HG03066 (cell line): ENCODE measurements around the gene UBE2J2.

Experiments
- ATAC-seq: cut with Tn5 transposase; IDR thresholded peaks from one replicate; pipeline ENCODE4 v1.9.1; 2021; ENCODE audit warnings: low read depth; ENCODE audit not compliant: unreplicated experiment

UBE2J2 gene

GRCh38 chr1:1242461-1243265 lies 31.0 kb downstream of the UBE2J2 start:
- ATAC-seq: no peak

GRCh38 chr1:1241588-1242219 lies 31.9 kb downstream of the UBE2J2 start:
- ATAC-seq: no peak

GRCh38 chr1:1240822-1241587 lies 32.6 kb downstream of the UBE2J2 start:
- no peak for ATAC-seq

GRCh38 chr1:1240348-1240732 lies 33.3 kb downstream of the UBE2J2 start:
- no peak for ATAC-seq

- ATAC-seq: no peak
These were observed 33.9 kb downstream of the UBE2J2 start for GRCh38 chr1:1239614-1240347.

- ATAC-seq: no peak
These were observed 34.4 kb downstream of the UBE2J2 start for GRCh38 chr1:1239227-1239613.

GRCh38 chr1:1238702-1239178 lies 34.9 kb downstream of the UBE2J2 start:
- ATAC-seq: no peak

- no peak for ATAC-seq
These were observed 35.6 kb downstream of the UBE2J2 start for GRCh38 chr1:1237874-1238701.

- ATAC-seq: no peak
These were observed 36.4 kb downstream of the UBE2J2 start for GRCh38 chr1:1236945-1237873.

GRCh38 chr1:1236176-1236763 lies 37.4 kb downstream of the UBE2J2 start:
- ATAC-seq: no peak

- ATAC-seq: no peak
These were observed 38.5 kb downstream of the UBE2J2 start for GRCh38 chr1:1235016-1235744.

GRCh38 chr1:1234180-1234808 lies 39.4 kb downstream of the UBE2J2 start:
- ATAC-seq: no peak

- no peak for ATAC-seq
These were observed 40.1 kb downstream of the UBE2J2 start for GRCh38 chr1:1233567-1233892.

- no peak for ATAC-seq
These were observed 40.7 kb downstream of the UBE2J2 start for GRCh38 chr1:1232796-1233566.

- ATAC-seq: peak; percentile 3
These were observed 41.4 kb downstream of the UBE2J2 start, which contains the start of gene B3GALT6 for GRCh38 chr1:1232208-1232795. Gene B3GALT6 (plus strand): TSS chr1:1232237. CDS start chr1:1232279, 42 bp downstream.
